NCI-H1048 (cell line): ENCODE results near the gene PLEKHA4.
A peak's percentile ranks its signal among the peaks of the same experiment; 100 is the strongest.
"Not testable (repeated sequence)": the region's sequence is repeated elsewhere in the genome, so short reads cannot be mapped to it uniquely, and the experiment has no call there.

ENCODE experiments used
- DNase-seq: peaks from one replicate; lab custom pipeline; 2025; lab: John Stamatoyannopoulos, UW

The PLEKHA4 gene, protein sequence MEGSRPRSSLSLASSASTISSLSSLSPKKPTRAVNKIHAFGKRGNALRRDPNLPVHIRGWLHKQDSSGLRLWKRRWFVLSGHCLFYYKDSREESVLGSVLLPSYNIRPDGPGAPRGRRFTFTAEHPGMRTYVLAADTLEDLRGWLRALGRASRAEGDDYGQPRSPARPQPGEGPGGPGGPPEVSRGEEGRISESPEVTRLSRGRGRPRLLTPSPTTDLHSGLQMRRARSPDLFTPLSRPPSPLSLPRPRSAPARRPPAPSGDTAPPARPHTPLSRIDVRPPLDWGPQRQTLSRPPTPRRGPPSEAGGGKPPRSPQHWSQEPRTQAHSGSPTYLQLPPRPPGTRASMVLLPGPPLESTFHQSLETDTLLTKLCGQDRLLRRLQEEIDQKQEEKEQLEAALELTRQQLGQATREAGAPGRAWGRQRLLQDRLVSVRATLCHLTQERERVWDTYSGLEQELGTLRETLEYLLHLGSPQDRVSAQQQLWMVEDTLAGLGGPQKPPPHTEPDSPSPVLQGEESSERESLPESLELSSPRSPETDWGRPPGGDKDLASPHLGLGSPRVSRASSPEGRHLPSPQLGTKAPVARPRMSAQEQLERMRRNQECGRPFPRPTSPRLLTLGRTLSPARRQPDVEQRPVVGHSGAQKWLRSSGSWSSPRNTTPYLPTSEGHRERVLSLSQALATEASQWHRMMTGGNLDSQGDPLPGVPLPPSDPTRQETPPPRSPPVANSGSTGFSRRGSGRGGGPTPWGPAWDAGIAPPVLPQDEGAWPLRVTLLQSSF

GRCh38 chr19:48868114-48868886, at the start of gene PLEKHA4:
PLEKHA4 (minus strand) TSS chr19:48868617; CDS start chr19:48867620, 997 bp downstream.
- DNase-seq: no peak

- DNase-seq: no peak
These were observed 49.7 kb upstream of the PLEKHA4 start for GRCh38 chr19:48918071-48918470.

- no peak for DNase-seq
These were observed 47.3 kb upstream of the PLEKHA4 start for GRCh38 chr19:48915757-48916156.

DNA sequence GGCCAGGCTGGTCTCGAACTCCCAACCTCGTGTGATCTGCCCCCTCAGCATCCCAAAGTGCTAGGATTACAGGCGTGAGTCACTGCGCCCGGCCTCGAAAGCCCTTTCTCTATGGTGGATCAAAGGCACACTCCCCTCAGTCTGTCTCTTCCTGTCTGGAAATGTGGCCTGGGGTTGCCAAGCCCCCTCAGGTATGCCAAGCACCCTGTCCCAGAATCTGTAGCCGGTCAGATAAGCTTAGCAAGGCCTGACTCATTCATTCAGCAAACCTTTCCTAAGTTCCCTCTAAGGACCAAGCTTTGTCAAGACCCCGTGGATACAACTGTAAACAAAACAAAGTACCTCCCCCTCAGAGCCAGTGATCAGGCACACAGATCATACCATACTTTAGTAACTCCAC, 45.8 kb upstream of the PLEKHA4 start:
- no peak for DNase-seq

- DNase-seq: no peak
These were observed 44.9 kb upstream of the PLEKHA4 start for GRCh38 chr19:48913114-48913889.

- no peak for DNase-seq
These were observed 42.4 kb upstream of the PLEKHA4 start for GRCh38 chr19:48910803-48911202.

GRCh38 chr19:48909424-48910077, 41.1 kb upstream of the PLEKHA4 start:
- not testable (repeated sequence) for DNase-seq

DNA sequence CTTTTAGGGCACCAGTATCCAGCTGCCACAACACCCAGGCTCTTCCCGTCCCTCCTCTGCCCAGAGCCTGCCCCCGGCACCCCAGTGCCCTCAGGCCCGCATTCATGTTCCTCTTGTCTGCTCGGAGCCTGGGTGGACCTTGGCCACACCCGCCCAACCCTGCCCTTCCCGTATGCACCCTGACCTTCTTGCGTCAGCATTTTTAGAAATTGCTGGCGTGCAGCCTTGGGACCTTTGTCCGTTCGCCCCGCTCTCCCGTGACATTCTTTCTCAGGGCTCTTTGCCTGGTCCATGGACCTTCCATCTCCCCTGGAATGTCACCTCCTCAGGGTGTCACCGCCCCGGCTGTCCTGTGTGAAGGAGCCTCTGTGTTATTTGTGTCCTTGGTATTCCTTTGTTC, 39.3 kb upstream of the PLEKHA4 start:
- DNase-seq: no peak

DNA sequence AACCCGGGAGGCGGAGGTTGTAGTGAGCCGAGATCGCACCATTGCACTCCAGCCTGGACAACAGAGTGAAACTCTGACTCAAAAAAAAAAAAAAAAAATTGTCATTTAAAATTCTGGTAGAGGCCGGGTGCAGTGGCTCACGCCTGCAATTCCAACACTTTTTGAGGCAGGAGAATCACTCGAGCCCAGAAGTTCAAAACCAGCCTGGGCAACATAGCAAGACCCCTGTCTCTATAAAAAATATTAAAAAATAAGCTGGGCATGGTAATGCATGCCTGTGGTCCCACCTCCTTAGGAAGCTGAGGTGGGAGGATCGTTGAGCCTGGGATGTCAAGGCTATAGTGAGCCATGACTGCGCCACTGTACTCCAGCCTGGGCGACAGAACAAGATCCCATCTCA, 37.9 kb upstream of the PLEKHA4 start:
- DNase-seq: no peak

DNA sequence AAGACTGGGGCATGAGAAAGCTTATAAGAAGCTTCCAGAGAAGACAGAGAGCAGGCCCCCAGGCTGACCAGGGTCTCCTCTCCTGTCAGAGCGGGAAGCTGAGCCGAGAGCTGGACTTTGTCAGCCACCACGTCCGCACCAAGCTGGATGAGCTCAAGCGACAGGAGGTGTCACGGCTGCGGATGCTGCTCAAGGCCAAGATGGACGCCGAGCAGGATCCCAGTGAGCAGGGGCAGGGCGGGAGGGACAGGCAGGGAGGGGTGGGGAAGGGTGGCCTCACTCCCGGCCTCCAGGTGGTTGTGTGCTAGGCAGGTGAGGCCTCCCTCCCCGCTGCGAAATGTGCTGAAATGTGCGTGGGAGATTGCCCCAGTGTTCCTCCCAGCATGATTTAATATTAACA, 37.2 kb upstream of the PLEKHA4 start:
- DNase-seq: no peak

DNA sequence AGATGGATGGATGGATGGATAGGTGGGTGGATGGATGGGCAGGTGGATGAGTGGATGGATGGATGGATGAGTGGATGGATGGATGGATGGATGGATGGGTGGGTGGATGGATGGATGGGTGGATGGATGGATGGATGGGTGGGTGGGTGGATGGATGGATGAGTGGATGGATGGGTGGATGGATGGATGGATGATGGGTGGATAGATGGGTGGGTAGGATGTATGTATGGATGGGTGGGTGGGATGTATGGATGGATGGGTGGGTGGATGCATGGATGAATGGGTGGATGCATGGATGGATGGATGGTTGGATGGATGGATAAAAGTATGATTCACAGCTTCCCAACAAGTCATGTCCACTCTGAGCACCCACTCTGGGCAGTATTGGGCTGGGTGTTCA, 35.4 kb upstream of the PLEKHA4 start:
- not testable (repeated sequence) for DNase-seq

DNA sequence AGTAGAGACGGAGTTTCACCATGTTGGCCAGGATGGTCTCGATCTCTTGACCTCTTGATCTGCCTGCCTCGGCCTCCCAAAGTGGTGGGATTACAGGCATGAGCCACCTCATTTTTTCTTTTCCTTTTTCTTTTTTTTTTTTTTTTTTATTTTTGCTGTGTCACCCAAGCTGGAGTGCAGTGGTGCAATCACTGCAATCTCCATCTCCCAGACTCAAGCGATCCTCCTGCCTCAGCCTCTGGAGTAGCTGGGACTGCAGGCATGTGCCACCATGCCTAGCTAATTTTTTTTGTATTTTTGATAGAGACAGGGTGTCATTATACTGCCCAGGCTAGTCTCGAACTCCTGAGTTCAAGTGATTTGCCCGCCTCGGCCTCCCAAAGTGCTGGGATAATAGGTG, 33.9 kb upstream of the PLEKHA4 start:
- not testable (repeated sequence) for DNase-seq

GRCh38 chr19:48900477-48901406, 32.3 kb upstream of the PLEKHA4 start:
- no peak for DNase-seq

DNA sequence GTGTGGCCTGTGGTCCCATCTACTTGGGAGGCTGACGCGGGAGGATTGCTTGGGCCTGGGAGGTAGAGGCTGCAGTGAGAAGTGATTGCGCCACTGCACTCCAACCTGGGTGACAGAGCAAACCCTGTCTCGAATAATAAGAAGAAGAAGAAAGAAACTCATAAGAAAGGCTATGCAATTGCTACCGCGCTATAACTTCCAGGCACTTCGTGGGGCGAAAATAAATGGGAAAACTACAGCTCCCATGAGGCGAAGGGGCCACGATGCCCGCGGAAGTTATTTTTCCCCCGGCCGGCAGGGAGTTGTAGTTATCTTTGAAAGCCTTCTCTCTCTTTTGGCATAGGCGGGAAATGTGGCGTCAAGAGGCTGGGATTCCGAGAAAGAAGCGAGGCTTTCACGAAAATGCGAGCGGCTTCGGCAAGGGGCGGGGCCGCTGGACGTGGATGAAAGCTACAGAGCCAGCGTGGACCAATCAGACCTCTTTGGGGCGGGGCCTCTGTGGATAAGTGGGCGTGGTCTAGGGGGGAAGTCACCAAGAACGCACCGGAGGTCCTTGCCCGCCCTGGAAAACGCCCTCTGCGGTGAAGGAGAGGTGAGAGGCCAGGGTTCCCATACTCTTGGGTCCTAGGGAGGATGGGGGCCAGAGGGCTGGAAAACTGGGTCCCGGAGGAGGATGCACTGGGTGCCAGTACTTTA, 31.5 kb upstream of the PLEKHA4 start, which contains the start of gene NUCB1:
Gene NUCB1, plus strand, starts transcription at position 532 of the 696 bp plus-strand sequence. CDS start 485 bp downstream, outside the sequence.
- peak; percentile 96 for DNase-seq

DNA sequence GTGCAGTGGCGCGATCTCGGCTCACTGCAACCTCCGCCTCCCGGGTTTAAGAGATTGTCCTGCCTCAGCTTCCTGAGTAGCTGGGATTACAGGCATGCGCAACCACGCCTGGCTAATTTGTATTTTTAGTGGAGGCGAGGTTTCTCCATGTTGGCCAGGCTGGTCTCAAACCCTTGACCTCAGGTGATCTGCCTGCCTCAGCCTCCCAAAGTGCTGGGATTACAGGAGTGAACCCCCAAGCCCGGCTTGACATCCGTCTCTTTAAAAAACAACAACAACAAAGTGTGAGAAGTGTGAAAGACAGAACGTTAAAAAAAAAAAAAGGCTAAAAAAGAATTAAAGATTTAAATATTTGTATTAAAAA, 31.0 kb upstream of the PLEKHA4 start:
- not testable (repeated sequence) for DNase-seq

DNA sequence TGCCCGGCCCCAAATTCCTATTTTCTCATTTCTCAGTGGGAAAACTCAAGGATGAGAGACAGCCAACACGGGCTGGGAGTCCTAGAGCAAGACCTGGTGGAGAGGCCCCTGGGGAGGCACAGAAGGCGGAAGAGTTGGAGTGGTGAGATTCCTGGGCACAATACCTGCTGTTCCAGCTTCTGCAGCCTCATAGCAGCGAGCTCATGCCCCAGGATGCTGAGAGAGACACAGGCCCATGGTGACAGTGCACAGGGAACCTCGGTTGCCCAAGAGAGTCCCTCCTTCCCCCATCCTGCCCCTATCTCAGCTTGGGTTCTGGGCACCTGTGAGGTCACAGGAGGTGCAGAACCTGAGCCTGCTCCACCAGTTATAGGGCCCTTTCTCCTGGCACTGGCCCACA, 28.8 kb upstream of the PLEKHA4 start:
- DNase-seq: no peak

DNA sequence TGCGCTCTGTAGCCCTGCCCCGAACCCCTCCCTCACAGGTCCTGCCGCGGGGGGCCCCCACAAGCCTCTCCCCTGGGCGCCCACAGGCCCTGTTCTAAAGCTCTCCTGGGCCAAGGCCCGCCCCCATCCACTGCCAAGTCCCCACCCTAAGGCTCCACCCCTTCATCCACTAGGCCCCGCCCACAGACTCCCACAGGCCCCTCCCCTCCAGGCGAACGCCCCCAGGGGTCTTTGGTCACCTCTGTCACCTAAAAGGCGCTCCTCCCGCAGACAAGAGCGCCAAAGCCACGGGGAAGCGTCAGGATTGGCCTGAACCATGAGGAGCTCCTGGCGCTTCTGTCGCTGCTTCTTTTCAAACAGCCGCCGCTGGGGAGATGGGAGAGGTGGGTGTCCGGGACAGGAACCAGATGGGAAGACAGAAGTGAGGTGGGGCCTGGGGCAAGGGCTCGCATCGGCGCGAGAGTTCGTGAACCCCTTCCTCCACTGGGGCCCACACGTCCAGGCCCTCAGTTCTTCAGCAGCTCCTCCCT, 27.8 kb upstream of the PLEKHA4 start:
- DNase-seq: no peak

DNA sequence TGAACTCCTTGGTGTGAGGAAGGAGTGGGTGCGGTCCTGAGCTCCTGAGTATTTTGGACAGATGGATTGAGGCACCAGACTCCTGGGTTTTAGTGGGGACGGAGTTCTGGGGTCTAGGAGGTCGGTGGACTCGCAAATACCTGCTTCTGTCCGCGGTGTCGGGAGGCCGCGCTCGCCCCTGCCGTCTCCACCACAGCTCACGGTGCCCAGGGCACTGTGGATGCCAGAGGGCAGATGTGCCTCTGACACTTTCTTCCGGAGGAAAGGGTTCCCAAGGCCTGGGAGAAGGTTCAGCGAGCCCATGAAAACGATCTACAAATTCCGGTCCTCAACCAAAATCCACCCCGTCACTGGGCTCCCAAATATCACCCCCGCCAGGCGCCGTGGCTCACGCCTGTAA, 26.8 kb upstream of the PLEKHA4 start:
- no peak for DNase-seq

- no peak for DNase-seq
These were observed 22.1 kb upstream of the PLEKHA4 start for GRCh38 chr19:48890551-48890950.
